HG03432 (cell line): Measurements from ENCODE around the gene PIK3R5.

Experiments used
- ATAC-seq: cut with Tn5 transposase; IDR thresholded peaks from one replicate; pipeline ENCODE4 v1.9.1; 2021; ENCODE audit warnings: mild to moderate bottlenecking, moderate library complexity; ENCODE audit not compliant: unreplicated experiment

The PIK3R5 gene

GRCh38 chr17:8925141-8925540 lies 40.4 kb downstream of the PIK3R5 start:
- ATAC-seq: no peak

GRCh38 chr17:8924595-8924994 lies 40.9 kb downstream of the PIK3R5 start:
- peak; percentile 75 for ATAC-seq

- no peak for ATAC-seq
These were observed 41.7 kb downstream of the PIK3R5 start for GRCh38 chr17:8923762-8924161.

- ATAC-seq: no peak
These were observed 42.6 kb downstream of the PIK3R5 start for GRCh38 chr17:8922928-8923327.

GRCh38 chr17:8922451-8922850 lies 43.1 kb downstream of the PIK3R5 start:
- ATAC-seq: no peak

- no peak for ATAC-seq
These were observed 44.4 kb downstream of the PIK3R5 start for GRCh38 chr17:8921147-8921546.

- ATAC-seq: no peak
These were observed 46.6 kb downstream of the PIK3R5 start for GRCh38 chr17:8918807-8919465.

GRCh38 chr17:8916466-8916865 lies 49.0 kb downstream of the PIK3R5 start:
- no peak for ATAC-seq

GRCh38 chr17:8914554-8914953 lies 51.0 kb downstream of the PIK3R5 start:
- no peak for ATAC-seq

- ATAC-seq: no peak
These were observed 51.6 kb downstream of the PIK3R5 start for GRCh38 chr17:8913879-8914278.

GRCh38 chr17:8913091-8913490 lies 52.4 kb downstream of the PIK3R5 start:
- ATAC-seq: no peak

- no peak for ATAC-seq
These were observed 53.2 kb downstream of the PIK3R5 start for GRCh38 chr17:8912084-8912981.

- no peak for ATAC-seq
These were observed 54.4 kb downstream of the PIK3R5 start for GRCh38 chr17:8910969-8911604.

- no peak for ATAC-seq
These were observed 55.8 kb downstream of the PIK3R5 start for GRCh38 chr17:8909586-8910270.

- ATAC-seq: no peak
These were observed 60.2 kb downstream of the PIK3R5 start for GRCh38 chr17:8905331-8905730.

GRCh38 chr17:8904686-8905085 lies 60.8 kb downstream of the PIK3R5 start:
- ATAC-seq: no peak

GRCh38 chr17:8904201-8904600 lies 61.3 kb downstream of the PIK3R5 start:
- no peak for ATAC-seq

- no peak for ATAC-seq
These were observed 64.6 kb downstream of the PIK3R5 start for GRCh38 chr17:8900626-8901585.

GRCh38 chr17:8900207-8900606 lies 65.3 kb downstream of the PIK3R5 start:
- ATAC-seq: no peak

- no peak for ATAC-seq
These were observed 66.9 kb downstream of the PIK3R5 start for GRCh38 chr17:8898636-8899035.
